ENCODE results near the gene NCS1.
"Not testable (repeated sequence)": the region's sequence is repeated elsewhere in the genome, so short reads cannot be mapped to it uniquely, and the experiment has no call there.

Gene NCS1

DNA sequence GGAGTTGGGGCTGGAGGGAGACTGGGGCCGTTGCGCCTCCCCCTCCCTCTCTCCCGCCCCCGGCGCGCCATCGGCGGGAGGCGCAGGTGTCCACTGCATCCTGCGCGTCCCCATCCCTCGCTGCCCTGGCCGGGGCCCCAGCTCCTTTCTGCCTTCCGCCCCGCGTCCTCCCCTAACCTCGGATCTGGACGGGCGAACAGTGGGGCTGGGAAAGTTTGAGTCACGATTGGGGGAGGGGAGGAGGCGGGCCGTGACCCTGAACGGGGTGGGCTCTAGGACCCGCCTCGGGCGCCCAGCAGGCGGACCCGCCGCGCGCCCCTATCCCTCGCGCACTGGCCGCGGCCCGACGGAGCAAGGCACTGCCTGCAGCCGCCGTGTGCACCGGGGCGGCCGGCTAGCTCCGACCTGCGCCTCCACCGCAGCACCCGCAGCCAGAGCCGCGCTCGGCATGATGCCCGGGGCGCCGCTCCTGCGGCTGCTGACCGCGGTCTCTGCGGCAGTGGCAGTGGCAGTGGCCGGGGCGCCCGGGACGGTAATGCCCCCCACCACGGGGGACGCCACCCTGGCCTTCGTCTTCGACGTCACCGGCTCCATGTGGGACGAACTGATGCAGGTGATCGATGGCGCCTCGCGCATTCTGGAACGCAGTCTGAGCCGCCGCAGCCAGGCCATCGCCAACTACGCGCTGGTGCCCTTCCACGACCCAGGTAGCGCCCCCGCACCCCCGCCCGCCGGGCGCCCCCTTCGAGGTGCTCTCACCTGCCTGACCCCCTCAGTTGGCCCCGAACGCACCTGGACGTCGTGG is 93.4 kb downstream of the NCS1 start, which contains the start of gene HMCN2:
Gene HMCN2, plus strand, starts transcription at position 330 of the 805 bp plus-strand sequence. Its CDS starts 119 bp downstream, at position 449.
- DNase-seq, result no peak

DNA sequence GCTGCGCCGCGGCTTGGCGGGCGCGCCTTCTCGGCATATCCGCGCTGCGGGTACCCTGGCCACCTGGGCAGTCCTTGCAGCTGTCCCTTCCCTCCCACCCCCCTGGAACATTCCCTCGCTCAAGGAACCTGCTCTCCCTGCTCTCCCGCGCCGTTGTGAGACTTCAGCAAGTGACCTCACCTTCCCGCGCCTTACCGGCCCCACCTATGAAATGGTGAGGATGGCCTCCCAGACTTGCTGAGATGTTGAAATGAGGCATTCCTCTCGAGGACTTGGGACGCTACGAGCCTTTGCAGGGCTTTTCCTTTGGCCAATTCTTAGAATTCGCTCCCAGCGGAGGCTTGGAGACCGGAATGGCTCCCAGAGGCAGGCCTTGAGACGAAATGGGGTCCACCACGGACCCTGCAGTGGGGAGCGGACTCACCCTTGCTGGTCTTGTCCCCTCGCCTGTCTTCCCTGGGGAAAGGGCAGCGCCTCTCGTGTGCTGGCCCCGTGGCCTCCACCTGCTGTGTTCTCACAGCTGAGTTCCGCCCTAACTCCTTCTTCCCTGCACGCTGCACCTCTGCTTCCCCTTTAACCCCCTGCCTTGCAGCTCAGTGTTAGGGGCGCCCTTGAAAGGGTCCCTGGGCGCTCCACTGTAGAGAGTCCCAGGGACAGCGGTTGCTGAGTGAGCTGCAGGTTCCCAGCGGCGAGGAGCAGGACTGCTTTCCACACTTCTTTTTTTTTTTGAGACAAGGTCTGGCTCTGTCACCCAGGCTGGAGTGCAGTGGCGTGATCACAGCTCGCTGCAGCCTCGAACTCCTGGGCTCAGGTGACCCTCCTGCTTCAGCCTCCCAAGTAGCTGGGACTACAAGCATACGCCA is 94.3 kb downstream of the NCS1 start:
- DNase-seq, result no peak

DNA sequence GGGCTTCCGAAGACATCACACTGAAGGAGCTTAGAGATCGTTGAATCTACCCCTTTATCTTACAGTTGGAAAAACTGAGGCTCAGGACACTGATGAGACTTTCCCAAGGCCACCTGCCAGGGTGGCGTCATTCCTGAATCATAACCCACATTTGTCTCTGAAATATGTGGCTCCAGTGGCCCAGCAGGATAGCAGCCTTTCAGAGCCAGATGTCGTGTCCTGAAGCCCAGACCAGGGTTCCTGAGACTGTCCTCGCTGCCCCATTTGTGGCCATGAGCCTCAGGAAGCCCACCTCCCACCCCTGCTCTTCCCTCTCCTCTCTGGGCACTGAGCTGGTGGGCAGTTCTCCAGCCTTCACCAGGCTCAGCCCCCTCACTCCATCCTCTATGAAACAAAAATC is 95.7 kb downstream of the NCS1 start:
- DNase-seq, result no peak

DNA sequence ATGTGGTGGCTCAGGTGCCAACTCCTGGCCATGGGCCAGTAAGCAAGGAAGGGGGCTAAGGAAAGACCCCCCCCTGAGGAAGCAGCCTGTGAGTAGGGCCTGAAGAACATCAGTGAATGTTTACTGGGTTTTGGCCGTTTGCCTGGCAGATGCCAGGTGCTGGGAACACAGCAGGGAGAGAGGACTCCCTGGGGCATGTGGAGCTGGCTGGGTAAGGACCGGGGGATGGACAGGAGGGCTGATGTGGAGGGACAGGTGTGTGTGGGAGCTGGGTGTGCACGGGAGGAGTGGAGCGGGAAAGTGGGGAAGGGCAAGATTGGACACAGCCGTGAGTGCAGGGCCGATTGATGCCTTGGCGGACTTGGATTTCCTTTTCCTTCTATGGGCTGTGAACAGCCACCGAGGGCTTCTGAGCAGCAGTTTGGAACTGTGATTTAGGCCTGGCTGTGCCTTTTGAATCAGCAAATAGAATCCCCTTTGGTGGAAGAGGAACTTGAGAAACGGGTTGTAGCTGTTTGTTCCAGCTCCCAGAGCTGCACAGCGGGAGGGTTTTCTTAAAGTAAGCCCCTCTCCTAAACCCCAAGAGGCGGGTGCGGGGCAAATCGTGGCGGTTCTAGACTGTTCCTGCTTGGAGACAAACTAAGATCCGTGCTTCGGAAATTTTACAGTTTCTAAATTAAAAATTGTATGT is 96.5 kb downstream of the NCS1 start:
- no peak for DNase-seq

DNA sequence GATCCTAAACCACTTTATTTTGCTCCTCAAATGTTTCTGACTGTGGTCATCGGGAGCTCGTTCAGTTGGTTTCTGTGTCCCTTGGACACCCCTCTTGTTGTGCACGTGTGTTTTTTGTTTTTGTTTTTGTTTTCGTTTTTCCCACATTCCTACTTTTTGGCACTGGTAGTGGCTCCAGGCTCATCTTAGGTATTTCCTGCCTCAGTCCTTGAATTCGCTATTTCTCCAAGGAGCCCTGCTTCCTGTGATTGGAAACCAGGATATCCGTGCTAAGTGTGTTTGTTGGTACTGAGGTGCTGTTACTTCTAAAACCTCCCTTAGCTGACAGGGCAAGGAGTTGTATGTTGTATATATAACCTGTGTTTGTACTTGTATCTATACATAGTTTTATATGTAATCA is 99.3 kb downstream of the NCS1 start:
- DNase-seq, result no peak

DNA sequence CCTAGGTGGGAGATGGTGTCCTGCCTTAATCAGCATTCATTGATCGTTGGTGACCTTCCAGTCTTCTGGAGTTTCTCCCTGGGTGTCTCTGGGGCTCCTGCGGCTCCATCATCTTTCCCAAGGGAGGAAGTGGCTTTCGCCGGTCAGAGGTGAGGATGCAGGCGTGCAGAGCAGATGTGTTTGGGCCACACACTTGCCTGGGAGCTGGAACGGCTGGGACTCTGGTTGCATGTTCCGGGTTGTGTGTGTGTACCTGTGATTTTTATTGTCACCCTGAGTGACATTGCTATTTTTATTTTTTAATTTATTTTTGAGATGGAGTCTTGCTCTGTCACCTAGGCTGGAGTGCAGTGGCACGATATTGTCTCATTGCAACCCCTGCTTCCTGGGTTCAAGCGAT is 103.0 kb downstream of the NCS1 start:
- DNase-seq, result no peak

DNA sequence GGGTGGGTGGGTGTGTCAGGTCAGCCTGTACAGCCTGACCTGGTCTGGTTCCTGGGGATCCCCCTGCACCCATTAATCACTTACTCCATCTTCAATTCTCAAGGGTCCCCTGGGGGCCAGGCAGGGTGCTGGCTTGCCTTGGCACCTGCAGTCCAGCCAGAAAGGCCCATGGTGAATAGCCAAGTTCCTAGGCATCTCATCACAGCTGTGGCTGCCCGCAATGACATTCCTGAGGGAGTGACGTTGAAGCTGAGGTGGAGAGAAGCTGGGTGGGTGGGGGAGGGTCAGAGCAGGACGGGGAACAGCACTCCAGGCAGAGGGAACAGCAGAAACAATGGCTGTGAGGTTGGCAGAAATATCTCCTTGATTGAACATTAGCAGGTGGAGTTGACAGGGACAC is 103.9 kb downstream of the NCS1 start:
- DNase-seq, result no peak

DNA sequence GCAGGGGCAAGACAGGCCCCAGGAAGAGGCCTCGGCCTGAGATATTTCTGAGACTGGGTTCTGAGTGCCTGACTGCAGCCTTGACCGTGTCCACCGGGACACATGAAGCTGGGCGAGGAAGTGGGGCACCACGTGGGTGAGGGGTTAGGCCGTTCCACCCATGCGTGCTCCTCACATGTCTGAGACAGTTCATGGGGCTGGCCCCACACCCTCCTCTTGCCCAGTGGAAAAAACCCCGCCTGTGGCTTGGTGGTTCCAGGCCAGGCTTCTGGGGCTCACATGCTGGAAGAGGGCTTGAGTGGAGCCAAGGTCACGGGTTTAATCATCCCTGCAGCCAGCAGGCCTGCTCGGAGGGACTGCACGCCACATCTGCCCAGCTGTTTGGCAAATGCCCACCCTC is 104.8 kb downstream of the NCS1 start:
- no peak for DNase-seq

DNA sequence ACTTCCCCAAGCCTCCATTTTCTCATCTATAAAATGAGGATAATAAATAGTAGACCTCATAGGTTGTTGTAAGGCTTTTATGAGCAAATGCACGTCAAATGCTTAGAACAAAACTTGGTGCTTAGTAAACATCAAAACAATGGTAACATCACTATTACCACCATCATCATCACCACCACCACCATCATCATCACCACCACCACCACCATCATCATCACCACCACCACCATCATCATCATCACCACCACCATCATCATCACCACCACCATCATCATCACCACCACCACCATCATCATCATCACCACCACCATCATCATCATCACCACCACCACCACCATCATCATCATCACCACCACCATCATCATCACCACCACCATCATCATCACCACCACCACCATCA is 105.3 kb downstream of the NCS1 start:
- not testable (repeated sequence) for DNase-seq

DNA sequence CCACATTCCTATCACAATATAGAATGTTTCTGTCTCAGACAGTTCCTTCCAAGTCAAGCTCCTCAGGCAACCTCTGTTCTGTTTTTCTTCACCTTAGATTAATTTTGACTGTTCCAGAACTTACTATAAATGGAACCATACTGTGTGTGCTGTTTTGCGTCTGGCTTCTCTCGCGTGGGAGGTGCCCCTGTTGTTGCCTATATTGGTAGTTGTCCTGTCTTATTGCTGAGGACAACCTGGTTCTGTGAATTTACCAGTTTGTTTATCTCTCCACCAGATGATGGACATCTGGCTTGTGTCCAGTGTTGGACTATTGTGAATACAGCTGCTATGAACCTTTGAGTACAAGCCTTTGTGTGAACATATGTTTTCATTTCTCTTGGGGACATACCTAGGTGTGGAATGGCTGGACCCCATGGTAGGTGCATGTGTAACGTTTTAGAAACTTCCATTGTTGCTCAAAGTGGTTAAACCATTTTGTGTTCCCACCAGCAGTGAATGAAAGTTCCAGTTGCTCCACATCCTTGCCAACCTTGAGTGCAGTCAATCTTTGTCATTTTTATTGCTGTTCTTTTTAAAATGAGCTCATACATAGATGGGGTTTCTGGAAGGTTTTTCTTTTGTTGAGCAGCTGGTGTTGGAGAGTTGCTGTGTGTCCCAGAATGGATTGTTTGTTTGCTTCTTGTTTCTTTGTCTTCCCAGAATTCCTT is 111.5 kb downstream of the NCS1 start:
- DNase-seq, result no peak

DNA sequence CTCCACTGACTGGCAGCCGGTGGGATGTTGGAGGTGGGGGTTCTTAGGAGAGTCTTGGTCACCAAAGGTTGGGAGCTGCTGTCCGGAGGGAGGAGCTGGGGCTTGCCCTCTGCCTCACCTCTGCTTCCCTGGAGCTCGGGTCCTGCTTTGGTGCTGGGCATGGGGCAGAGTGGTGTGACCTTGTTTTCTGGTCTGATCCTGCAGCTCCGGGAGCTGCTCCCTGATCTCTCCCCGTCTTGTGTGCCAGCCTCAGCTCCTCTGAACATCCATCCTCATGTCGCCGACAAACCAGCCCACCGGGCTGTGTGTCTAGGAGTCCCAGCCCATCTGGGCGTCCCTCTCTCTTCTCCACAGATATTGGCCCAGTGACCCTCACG is 112.0 kb downstream of the NCS1 start:
- no peak for DNase-seq

DNA sequence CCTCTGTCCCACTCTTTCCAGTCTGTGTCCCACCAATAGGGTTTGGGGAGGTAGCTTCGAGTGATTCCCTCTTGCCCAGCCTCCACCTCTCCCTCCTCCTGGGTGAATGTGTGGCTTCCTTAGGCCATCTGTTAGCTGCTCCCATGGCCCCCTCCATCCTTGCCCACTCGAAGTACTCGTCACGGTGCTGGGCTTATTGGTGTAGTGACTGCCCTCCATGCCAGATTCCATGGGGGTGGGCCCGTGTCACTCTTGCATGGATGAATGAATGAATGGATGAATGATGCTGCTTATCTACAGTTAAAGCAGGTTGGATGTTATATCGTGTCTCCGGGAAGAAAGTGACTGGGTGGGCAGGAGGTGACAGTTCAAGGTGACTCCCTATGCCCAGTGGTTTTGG is 112.5 kb downstream of the NCS1 start:
- DNase-seq, result no peak

DNA sequence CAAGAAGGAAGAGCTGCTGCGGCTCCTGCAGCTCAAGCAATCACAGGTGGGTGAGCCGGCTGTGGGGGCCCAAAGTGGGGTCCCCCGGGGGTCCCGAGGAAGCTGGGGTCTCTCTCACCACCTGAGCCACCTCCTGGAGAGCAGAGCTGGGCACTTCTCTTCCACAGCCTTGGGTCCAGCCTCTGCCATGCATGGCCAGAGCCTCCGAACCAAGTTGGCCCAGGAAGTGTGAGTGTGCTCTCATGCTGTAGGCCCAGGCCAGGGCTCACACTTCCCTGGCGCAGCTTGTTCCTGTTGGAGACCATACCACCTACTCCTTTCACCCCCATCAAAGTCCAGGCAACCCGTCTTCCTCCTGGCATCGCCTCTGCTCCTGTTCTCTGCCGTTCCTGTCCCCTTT is 113.1 kb downstream of the NCS1 start:
- DNase-seq, result no peak

DNA sequence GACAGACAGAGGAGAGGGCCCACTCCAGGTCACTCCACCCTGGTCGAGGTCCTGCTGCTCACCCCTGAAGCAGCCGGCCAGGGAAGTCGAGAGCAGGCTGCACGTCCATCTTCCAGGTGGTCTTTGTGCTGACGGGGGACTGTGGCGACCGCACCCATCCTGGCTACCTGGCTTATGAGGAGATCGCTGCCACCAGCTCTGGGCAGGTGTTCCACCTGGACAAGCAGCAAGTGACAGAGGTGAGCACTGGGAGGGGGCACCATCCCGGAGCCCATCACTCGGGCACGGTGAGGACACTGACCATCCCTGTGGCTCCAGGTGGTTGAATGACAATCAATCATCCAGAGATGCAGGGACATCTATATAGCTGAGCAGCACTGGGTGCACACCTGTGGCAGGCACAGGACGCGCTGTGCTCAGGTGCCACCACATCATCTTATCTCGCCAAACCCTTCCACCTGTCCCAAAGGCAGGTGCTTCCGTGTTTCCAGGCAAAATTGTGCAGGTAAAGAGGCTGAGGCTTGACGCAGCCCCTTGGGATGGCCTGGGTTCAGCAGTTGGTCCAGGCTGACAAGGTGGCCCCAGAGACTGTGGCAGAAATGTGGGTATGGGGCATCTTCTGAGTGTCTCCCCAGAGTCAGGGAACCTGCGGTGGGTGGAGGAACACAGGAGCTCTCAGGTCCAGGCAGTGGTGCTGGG is 114.0 kb downstream of the NCS1 start:
- no peak for DNase-seq
